HG02610 (cell line): ENCODE measurements around the gene ANKRD30A.
"Not testable (repeated sequence)": the region's sequence is repeated elsewhere in the genome, so short reads cannot be mapped to it uniquely, and the experiment has no call there.

Source experiments
- ATAC-seq: cut with Tn5 transposase; IDR thresholded peaks from one replicate; pipeline ENCODE4 v1.9.1; 2021; ENCODE audit warnings: mild to moderate bottlenecking, moderate library complexity; ENCODE audit not compliant: unreplicated experiment

The ANKRD30A gene

GRCh38 chr10:37125191-37125732 lies at the start of gene ANKRD30A:
Gene ANKRD30A, plus strand, starts transcription at chr10:37125598. Its CDS starts 190 bp downstream, at chr10:37125788.
- no peak for ATAC-seq

- ATAC-seq: not testable (repeated sequence)
Observed at GRCh38 chr10:37076083-37076482, 49.3 kb upstream of the ANKRD30A start.

GRCh38 chr10:37095792-37096573 lies 29.4 kb upstream of the ANKRD30A start:
- ATAC-seq: no peak

- ATAC-seq: no peak
Observed at GRCh38 chr10:37101261-37101660, 24.1 kb upstream of the ANKRD30A start.

GRCh38 chr10:37109000-37109399 lies 16.4 kb upstream of the ANKRD30A start:
- no peak for ATAC-seq

- no peak for ATAC-seq
Observed at GRCh38 chr10:37124532-37124931, 866 bp upstream of the ANKRD30A start.

- ATAC-seq: no peak
Observed at GRCh38 chr10:37125921-37126320, 523 bp downstream of the ANKRD30A start.

- no peak for ATAC-seq
Observed at GRCh38 chr10:37146443-37146842, 21.0 kb downstream of the ANKRD30A start.

GRCh38 chr10:37162430-37162829 lies 37.0 kb downstream of the ANKRD30A start:
- not testable (repeated sequence) for ATAC-seq

- ATAC-seq: not testable (repeated sequence)
Observed at GRCh38 chr10:37171945-37172344, 46.5 kb downstream of the ANKRD30A start.

- ATAC-seq: not testable (repeated sequence)
Observed at GRCh38 chr10:37178296-37178695, 52.9 kb downstream of the ANKRD30A start.

GRCh38 chr10:37182719-37183118 lies 57.3 kb downstream of the ANKRD30A start:
- ATAC-seq: not testable (repeated sequence)

- no peak for ATAC-seq
Observed at GRCh38 chr10:37206132-37206531, 80.7 kb downstream of the ANKRD30A start.

- no peak for ATAC-seq
Observed at GRCh38 chr10:37220866-37221265, 95.5 kb downstream of the ANKRD30A start.

- no peak for ATAC-seq
Observed at GRCh38 chr10:37222046-37222445, 96.6 kb downstream of the ANKRD30A start.

- no peak for ATAC-seq
Observed at GRCh38 chr10:37225163-37225562, 99.8 kb downstream of the ANKRD30A start.

- no peak for ATAC-seq
Observed at GRCh38 chr10:37226524-37226923, 101.1 kb downstream of the ANKRD30A start.

GRCh38 chr10:37234692-37235091 lies 109.3 kb downstream of the ANKRD30A start:
- ATAC-seq: no peak

- ATAC-seq: no peak
Observed at GRCh38 chr10:37236093-37236492, 110.7 kb downstream of the ANKRD30A start.

GRCh38 chr10:37240223-37240622 lies 114.8 kb downstream of the ANKRD30A start:
- ATAC-seq: no peak

- no peak for ATAC-seq
Observed at GRCh38 chr10:37246637-37247036, 121.2 kb downstream of the ANKRD30A start.

- not testable (repeated sequence) for ATAC-seq
Observed at GRCh38 chr10:37255837-37256236, 130.4 kb downstream of the ANKRD30A start.
